Measurements from ENCODE around the gene PRDX4. TPM values are rescaled to one million over a fixed set of nuclear protein-coding genes. Genes with fewer than 3 reads are reported as not detected.
"Not testable (repeated sequence)": the region's sequence is repeated elsewhere in the genome, so short reads cannot be mapped to it uniquely, and the experiment has no call there.

PRDX4 gene
- total RNA-seq, 2 experiments from 2014 or later = 46.0 to 88.0 TPM

DNA sequence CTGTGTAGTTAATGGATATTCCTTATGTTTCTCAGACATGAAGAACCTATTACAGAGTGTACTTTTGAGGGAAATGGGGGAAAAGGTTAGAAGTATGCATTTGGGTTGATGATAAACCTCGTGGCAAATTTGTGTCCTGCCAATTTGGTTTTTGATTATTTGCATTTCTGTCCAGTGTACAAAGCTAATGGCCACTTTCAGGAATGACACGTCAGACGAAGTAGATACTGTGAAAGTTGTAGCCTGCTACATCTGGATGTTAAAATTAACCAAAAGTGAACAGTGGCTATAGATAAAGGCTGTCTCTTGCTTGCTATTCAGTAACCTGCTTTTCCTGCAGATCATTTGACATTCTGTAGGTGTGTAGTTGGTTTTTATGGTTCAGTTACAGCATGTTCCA, 1.0 kb downstream of the PRDX4 start:
- CTCF ChIA-PET (ENCODE audit: unreplicated experiment) = no interaction called here
- peak overlapping the region; percentile 71 for H3K4me2 ChIP-seq (ENCODE audit: low read length)
- peak overlapping the region; percentile 76; the same call in 1 of the 2 replicates for H2AFZ ChIP-seq (ENCODE audit: low read length)
- H3K4me3 ChIP-seq (ENCODE audit: low read depth, low read length, poor library complexity, severe bottlenecking) = peak overlapping the region; percentile 90
- H4K20me1 ChIP-seq (ENCODE audit: insufficient read depth, low read length) = no peaks in the 10 kb centered on the region; the same call in 1 of the 2 replicates
- H3K79me2 ChIP-seq (ENCODE audit: insufficient read depth, low read depth, low read length) = peaks cover 34% of the 10 kb centered on the region
- H3K27ac ChIP-seq (ENCODE audit: low read depth, low read length, poor library complexity, severe bottlenecking) = peak overlapping the region; percentile 57
- peaks cover 26% of the 10 kb centered on the region for H3K36me3 ChIP-seq (ENCODE audit: insufficient read depth, low read length)
- H3K9me2 ChIP-seq (ENCODE audit: insufficient read depth, low read length) = no peaks in the 10 kb centered on the region
- no TSS peak for BruUV-seq (replicated peaks)
- TF ChIP-seq, protein P1, sequence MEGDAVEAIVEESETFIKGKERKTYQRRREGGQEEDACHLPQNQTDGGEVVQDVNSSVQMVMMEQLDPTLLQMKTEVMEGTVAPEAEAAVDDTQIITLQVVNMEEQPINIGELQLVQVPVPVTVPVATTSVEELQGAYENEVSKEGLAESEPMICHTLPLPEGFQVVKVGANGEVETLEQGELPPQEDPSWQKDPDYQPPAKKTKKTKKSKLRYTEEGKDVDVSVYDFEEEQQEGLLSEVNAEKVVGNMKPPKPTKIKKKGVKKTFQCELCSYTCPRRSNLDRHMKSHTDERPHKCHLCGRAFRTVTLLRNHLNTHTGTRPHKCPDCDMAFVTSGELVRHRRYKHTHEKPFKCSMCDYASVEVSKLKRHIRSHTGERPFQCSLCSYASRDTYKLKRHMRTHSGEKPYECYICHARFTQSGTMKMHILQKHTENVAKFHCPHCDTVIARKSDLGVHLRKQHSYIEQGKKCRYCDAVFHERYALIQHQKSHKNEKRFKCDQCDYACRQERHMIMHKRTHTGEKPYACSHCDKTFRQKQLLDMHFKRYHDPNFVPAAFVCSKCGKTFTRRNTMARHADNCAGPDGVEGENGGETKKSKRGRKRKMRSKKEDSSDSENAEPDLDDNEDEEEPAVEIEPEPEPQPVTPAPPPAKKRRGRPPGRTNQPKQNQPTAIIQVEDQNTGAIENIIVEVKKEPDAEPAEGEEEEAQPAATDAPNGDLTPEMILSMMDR (conservative IDR thresholded peaks at IDR 0.05; ENCODE audit: low read length) = no peak
- no peak for TF ChIP-seq EZH2phosphoT487 (IDR thresholded peaks at IDR 0.05; ENCODE audit: borderline replicate concordance, low read depth, low read length)
- H3K9me3 ChIP-seq (ENCODE audit: low read length) = no peaks in the 10 kb centered on the region
- intact Hi-C loops (cut with micrococcal nuclease; ENCODE audit: unreplicated experiment) = no loop called here
- peaks cover 7% of the 10 kb centered on the region for H3K4me1 ChIP-seq (ENCODE audit: insufficient read depth, low read length, poor library complexity, severe bottlenecking)
- POLR2A ChIA-PET = interaction anchor here (0.5 kb wide), 1 partner anchor 163 kb away, joined by 4 read pairs; no protein-coding TSS in a partner anchor
- no peak for DNase-seq (ENCODE audit: low spot score)

- H3K4me1 ChIP-seq (ENCODE audit: insufficient read depth, low read length, poor library complexity, severe bottlenecking) = peaks cover 7% of the 10 kb centered on the region
- ChIA-PET POLR2A (no interaction called here), CTCF (ENCODE audit: unreplicated experiment) (no interaction called here)
- H3K9me2 ChIP-seq (ENCODE audit: insufficient read depth, low read length) = no peaks in the 10 kb centered on the region
- no peak overlapping the region for H3K4me2 ChIP-seq (ENCODE audit: low read length)
- no peaks in the 10 kb centered on the region; the same call in 1 of the 2 replicates for H4K20me1 ChIP-seq (ENCODE audit: insufficient read depth, low read length)
- no peak overlapping the region for H3K27ac ChIP-seq (ENCODE audit: low read depth, low read length, poor library complexity, severe bottlenecking)
- intact Hi-C loops (cut with micrococcal nuclease; ENCODE audit: unreplicated experiment) = no loop called here
- TF ChIP-seq, protein P1 (conservative IDR thresholded peaks at IDR 0.05; ENCODE audit: low read length) = no peak
- no peak for TF ChIP-seq EZH2phosphoT487 (IDR thresholded peaks at IDR 0.05; ENCODE audit: borderline replicate concordance, low read depth, low read length)
- H3K9me3 ChIP-seq (ENCODE audit: low read length) = no peaks in the 10 kb centered on the region
- no peak overlapping the region for H2AFZ ChIP-seq (ENCODE audit: low read length)
- no TSS peak for BruUV-seq (replicated peaks)
- DNase-seq (ENCODE audit: low spot score) = no peak
- H3K79me2 ChIP-seq (ENCODE audit: insufficient read depth, low read depth, low read length) = peaks cover 34% of the 10 kb centered on the region
- H3K4me3 ChIP-seq (ENCODE audit: low read depth, low read length, poor library complexity, severe bottlenecking) = no peak overlapping the region
- H3K36me3 ChIP-seq (ENCODE audit: insufficient read depth, low read length) = peaks cover 43% of the 10 kb centered on the region
Measured at GRCh38 chrX:23670528-23670927, 3.2 kb downstream of the PRDX4 start.

- ChIA-PET POLR2A (interaction anchor here (0.6 kb wide), 1 partner anchor 243 kb away, joined by 3 read pairs; no protein-coding TSS in a partner anchor), CTCF (ENCODE audit: unreplicated experiment) (no interaction called here)
- intact Hi-C loops (cut with micrococcal nuclease; ENCODE audit: unreplicated experiment) = no loop called here
- TF ChIP-seq EZH2phosphoT487 (IDR thresholded peaks at IDR 0.05; ENCODE audit: borderline replicate concordance, low read depth, low read length) = no peak
- TF ChIP-seq, protein P1 (conservative IDR thresholded peaks at IDR 0.05; ENCODE audit: low read length) = no peak
- DNase-seq (ENCODE audit: low spot score) = no peak
- Histone ChIP-seq H3K36me3 (ENCODE audit: insufficient read depth, low read length) (peaks cover 61% of the 10 kb centered on the region), H3K9me2 (ENCODE audit: insufficient read depth, low read length) (no peaks in the 10 kb centered on the region), H3K4me1 (ENCODE audit: insufficient read depth, low read length, poor library complexity, severe bottlenecking) (no peaks in the 10 kb centered on the region), H4K20me1 (ENCODE audit: insufficient read depth, low read length) (no peaks in the 10 kb centered on the region; the same call in 1 of the 2 replicates), H3K27ac (ENCODE audit: low read depth, low read length, poor library complexity, severe bottlenecking) (no peak overlapping the region), H2AFZ (ENCODE audit: low read length) (no peak overlapping the region), H3K4me2 (ENCODE audit: low read length) (no peak overlapping the region), H3K4me3 (ENCODE audit: low read depth, low read length, poor library complexity, severe bottlenecking) (no peak overlapping the region), H3K9me3 (ENCODE audit: low read length) (no peaks in the 10 kb centered on the region), H3K79me2 (ENCODE audit: insufficient read depth, low read depth, low read length) (peaks cover 30% of the 10 kb centered on the region)
- BruUV-seq (replicated peaks) = no TSS peak
Measured at GRCh38 chrX:23673108-23673507, 5.8 kb downstream of the PRDX4 start.

- H3K4me3 ChIP-seq (ENCODE audit: low read depth, low read length, poor library complexity, severe bottlenecking); H3K27ac ChIP-seq (ENCODE audit: low read depth, low read length, poor library complexity, severe bottlenecking); H3K9me2 ChIP-seq (ENCODE audit: insufficient read depth, low read length); intact Hi-C loops (cut with micrococcal nuclease; ENCODE audit: unreplicated experiment); CTCF ChIA-PET (ENCODE audit: unreplicated experiment); BruUV-seq (replicated peaks); H4K20me1 ChIP-seq (ENCODE audit: insufficient read depth, low read length); DNase-seq (ENCODE audit: low spot score); H3K9me3 ChIP-seq (ENCODE audit: low read length); H3K4me2 ChIP-seq (ENCODE audit: low read length); H2AFZ ChIP-seq (ENCODE audit: low read length); H3K4me1 ChIP-seq (ENCODE audit: insufficient read depth, low read length, poor library complexity, severe bottlenecking); H3K79me2 ChIP-seq (ENCODE audit: insufficient read depth, low read depth, low read length): not testable (repeated sequence)
- POLR2A ChIA-PET = interaction anchor here (0.7 kb wide), 1 partner anchor 36 kb away, joined by 3 read pairs; no protein-coding TSS in a partner anchor
- H3K36me3 ChIP-seq (ENCODE audit: insufficient read depth, low read length) = peaks cover 58% of the 10 kb centered on the region
Measured at GRCh38 chrX:23676486-23676885, 9.2 kb downstream of the PRDX4 start.
